Adrenal gland (tissue), 12 donors: ENCODE measurements around the gene IL18R1. TPM values are rescaled to one million over a fixed set of nuclear protein-coding genes. Genes with fewer than 3 reads are reported as not detected.

ENCODE experiments used
- DNase-seq, 7 donors: peaks; one replicate each; pipeline ENCODE4 v3.0.0-alpha.2; 2019 to 2020
- H3K27ac ChIP-seq, 5 donors: fragments of 200-600 bp; sonication (generic) in 4 of 5; 1 replicate in 3 of 5; 2 replicates in 2 of 5; pipeline versions ENCODE4 v1.5.1 to v1.8.0; 2016 to 2020; ENCODE audit warnings: mild to moderate bottlenecking in 1 of 5
- H3K27me3 ChIP-seq: fragments of 200-600 bp; 2 replicates; pipeline ENCODE4 v1.8.0; 2021
- H3K36me3 ChIP-seq, 2 donors: fragments of 200-600 bp; replicated peaks in 1 of 2; 1 replicate in 1 of 2; 2 replicates in 1 of 2; pipeline versions ENCODE4 v1.5.1 to v1.8.0; 2018 to 2022
- H3K4me1 ChIP-seq, 2 donors: fragments of 200-600 bp; replicated peaks in 1 of 2; 1 replicate in 1 of 2; 2 replicates in 1 of 2; pipeline versions ENCODE4 v1.5.1 to v1.8.0; 2018 to 2021
- H3K4me3 ChIP-seq, 4 donors: fragments of 200-600 bp; sonication (generic) in 3 of 4; one replicate each; pipeline ENCODE4 v1.5.1; 2016 to 2018
- H3K9me3 ChIP-seq, 3 donors: fragments of 200-600 bp; sonication (generic) in 1 of 3; replicated peaks in 1 of 3; 1 replicate in 2 of 3; 2 replicates in 1 of 3; pipeline versions ENCODE4 v1.5.1 to v1.8.0; 2016 to 2021
- POLR2A ChIP-seq, 2 donors: fragments of 450-650 bp; IDR thresholded peaks; one replicate each; pipeline ENCODE4 v1.6.1; 2017; ENCODE audit warnings: antibody characterized with exemption in 2 of 2, mild to moderate bottlenecking in 2 of 2, moderate library complexity in 1 of 2
- WGBS, 4 donors: extraction: QIAGEN DNeasy Blood & Tissue Kit in 2 of 4; methylation state at CpG; one replicate each; pipeline versions ENCODE4 v1.1.5 to v1.1.7; 2013 to 2017; 5-methylcytosine and 5-hydroxymethylcytosine counted together
- intact Hi-C, 2 donors: fragments of 100-400 bp; cut with DNase I; formaldehyde crosslinking; loops; one replicate each; pipeline versions ENCODE4 v1.14.1 to v1.15.0; 2022 to 2023
- polyA plus RNA-seq, 3 donors: library from polyadenylated mRNA; stranded (reverse); fragments of 200-250 nt in 2 of 3; fragments of 350-450 nt in 1 of 3; fragmentation: Illumina TruSeq in 1 of 3; extraction: RNeasy Lipid Tissue Mini Kit (QIAGEN cat#74804) in 1 of 3; gene quantifications; one replicate each; pipeline ENCODE4 v1.2.3, GENCODE V29; 2013 to 2014
- total RNA-seq, 9 donors: library from RNA; depleted of rRNA in 4 of 9; stranded (reverse); fragments of >200 nt in 4 of 9; fragments of 120-200 nt in 1 of 9; fragmentation: NEBNext Ultra II Directional in 1 of 9; extraction: Animal tissue kit (Norgen Biotek cat#: 25700) in 1 of 9; gene quantifications; one replicate each; pipeline versions ENCODE4 v1.1.0 to v1.2.4, GENCODE V29; 2013 to 2023
- TF ChIP-seq, protein P1 (sequence below), 6 experiments: fragments of 450-650 bp in 4 of 6; fragments of 200-600 bp in 2 of 6; sonication (generic) in 1 of 6; IDR thresholded peaks; 1 replicate in 5 of 6; 2 replicates in 1 of 6; pipeline versions ENCODE4 v1.5.1 to v1.8.0; 2016 to 2021; ENCODE audit warnings: antibody characterized with exemption in 6 of 6, mild to moderate bottlenecking in 2 of 6, moderate library complexity in 1 of 6
- donor health status: healthy with polysubstance abuse.
- donor health status: Bipolar disorder and iron deficiency.
- donor health status: DM: yes; HTN: yes; CAD: no.
- donor health status: DM: no; HTN: no; CAD: no.
- donor health status: DM: no; HTN: no; CAD: no.
- donor health status: DM: yes; HTN: yes; CAD: no.

The IL18R1 gene
- total and polyA plus RNA-seq, 12 donors: 1.2 to 5.5 (median 3.9) TPM

DNA sequence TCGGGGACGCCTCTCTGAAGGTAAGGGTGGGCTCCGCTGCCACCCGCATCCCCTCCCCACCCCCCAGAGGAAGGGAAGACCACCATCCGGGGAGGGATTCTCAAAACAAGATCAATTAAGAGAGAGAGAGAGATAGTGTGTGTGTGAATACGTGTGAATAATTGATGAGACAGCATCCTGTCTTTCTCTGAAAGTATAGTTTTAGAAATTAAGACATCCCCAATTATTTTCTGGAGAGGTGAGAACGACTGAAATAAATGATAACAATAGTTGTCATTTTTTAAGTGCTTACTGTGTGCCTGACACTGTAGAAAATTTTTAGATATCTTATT is 751 bp downstream of the IL18R1 start:
- intact Hi-C loops: loop anchor here (10.0 kb wide), 2 partner anchors 332 to 472 kb away; no protein-coding TSS in a partner anchor

DNA sequence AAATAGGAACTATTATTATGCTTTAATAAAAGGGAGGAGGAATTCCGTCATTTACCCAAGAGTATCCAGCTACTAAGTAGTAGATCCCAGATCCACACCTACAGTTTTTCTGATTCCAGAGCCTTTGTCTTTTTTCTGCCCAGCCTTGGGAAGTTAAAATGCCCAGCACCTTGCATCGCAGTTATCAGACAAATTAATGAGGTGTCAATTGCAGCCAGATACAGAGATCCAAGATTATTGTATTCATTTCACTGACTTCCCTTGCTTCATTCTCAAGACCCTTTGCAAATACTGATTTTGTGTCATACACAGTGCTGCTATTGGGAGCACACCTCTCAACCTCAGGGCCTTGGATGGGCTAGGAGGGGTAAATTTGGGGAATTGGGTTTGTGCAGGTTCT is 1.1 kb downstream of the IL18R1 start:
- peak overlapping the region in 1 of 4 donors; percentile 88 for H3K4me3 ChIP-seq
- 63 to 85% (median 70%) methylated on average over 2 of the region's 2 CpGs for WGBS, 4 donors

More for the DNA sequence above, 751 bp downstream of the IL18R1 start:
- no peak for DNase-seq
- Histone ChIP-seq H3K27ac (peak overlapping the region in 2 of 5 donors; percentile 29 to 45), H3K4me1 (peaks cover 0 to 4% of the 10 kb centered on the region in 2 donors), H3K27me3 (no peaks in the 10 kb centered on the region), H3K9me3 (no peaks in the 10 kb centered on the region), H3K36me3 (no peaks in the 10 kb centered on the region), H3K4me3 (peak overlapping the region in 2 of 4 donors; percentile 36 to 88)
- TF ChIP-seq, protein P1, sequence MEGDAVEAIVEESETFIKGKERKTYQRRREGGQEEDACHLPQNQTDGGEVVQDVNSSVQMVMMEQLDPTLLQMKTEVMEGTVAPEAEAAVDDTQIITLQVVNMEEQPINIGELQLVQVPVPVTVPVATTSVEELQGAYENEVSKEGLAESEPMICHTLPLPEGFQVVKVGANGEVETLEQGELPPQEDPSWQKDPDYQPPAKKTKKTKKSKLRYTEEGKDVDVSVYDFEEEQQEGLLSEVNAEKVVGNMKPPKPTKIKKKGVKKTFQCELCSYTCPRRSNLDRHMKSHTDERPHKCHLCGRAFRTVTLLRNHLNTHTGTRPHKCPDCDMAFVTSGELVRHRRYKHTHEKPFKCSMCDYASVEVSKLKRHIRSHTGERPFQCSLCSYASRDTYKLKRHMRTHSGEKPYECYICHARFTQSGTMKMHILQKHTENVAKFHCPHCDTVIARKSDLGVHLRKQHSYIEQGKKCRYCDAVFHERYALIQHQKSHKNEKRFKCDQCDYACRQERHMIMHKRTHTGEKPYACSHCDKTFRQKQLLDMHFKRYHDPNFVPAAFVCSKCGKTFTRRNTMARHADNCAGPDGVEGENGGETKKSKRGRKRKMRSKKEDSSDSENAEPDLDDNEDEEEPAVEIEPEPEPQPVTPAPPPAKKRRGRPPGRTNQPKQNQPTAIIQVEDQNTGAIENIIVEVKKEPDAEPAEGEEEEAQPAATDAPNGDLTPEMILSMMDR (IDR thresholded peaks at IDR 0.05): no peak
- TF ChIP-seq POLR2A (IDR thresholded peaks at IDR 0.05): no peak
- 22 to 27% (median 24%) methylated on average over 7 of the region's 7 CpGs for WGBS, 4 donors

DNA sequence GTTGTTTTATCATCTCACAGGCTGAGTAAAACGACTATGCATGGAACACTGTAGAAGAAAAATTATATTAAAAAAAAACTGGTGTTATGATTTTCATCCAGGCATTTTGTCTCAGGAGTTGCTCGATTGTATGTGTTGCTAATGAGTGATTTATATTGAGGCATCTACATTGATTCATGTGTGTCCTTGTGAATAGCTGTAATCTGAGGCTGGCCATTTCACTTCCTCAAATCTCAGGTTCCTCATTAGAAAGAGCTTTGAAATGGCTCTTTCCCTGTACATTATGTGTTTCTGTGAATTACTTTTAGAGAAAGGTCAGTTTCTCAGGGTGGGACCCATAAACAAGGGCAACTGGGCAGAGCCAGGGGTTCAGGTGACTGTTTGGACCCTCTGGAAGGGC is 2.3 kb downstream of the IL18R1 start:
- no peak for DNase-seq
- intact Hi-C loops: loop anchor here (10.0 kb wide), 2 partner anchors 333 to 473 kb away; no protein-coding TSS in a partner anchor
- 37 to 50% (median 43%) methylated on average over 2 of the region's 2 CpGs for WGBS, 4 donors

More for the DNA sequence above, 1.1 kb downstream of the IL18R1 start:
- H3K27me3 ChIP-seq: no peaks in the 10 kb centered on the region
- H3K9me3 ChIP-seq: no peaks in the 10 kb centered on the region
- peaks cover 0 to 4% of the 10 kb centered on the region in 2 donors for H3K4me1 ChIP-seq
- no peaks in the 10 kb centered on the region for H3K36me3 ChIP-seq
- no peak for TF ChIP-seq POLR2A (IDR thresholded peaks at IDR 0.05)
- TF ChIP-seq, protein P1 (IDR thresholded peaks at IDR 0.05): no peak
- peak overlapping the region in 1 of 5 donors; percentile 24 for H3K27ac ChIP-seq
- no peak for DNase-seq
- intact Hi-C loops: loop anchor here (10.0 kb wide), 2 partner anchors 332 to 472 kb away; no protein-coding TSS in a partner anchor

DNA sequence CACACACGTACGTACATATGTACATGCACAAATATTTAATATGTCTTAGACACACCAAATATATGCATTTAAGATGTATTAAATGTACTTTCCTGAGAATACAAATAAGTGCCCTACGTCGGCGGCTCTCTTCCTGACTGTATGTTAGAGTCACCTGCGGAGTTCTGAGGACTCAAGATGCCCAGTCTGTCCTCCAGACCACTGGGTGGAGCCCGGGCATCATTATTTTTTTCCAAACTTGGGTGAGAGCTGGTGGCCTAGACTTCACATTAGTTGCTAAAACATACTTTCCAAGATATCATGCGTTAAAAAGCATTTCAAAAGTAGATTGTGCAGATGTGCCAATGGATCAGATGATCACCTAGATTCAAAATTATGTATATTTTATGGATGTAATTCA is 2.9 kb downstream of the IL18R1 start:
- TF ChIP-seq, protein P1 (IDR thresholded peaks at IDR 0.05): no peak
- WGBS, 4 donors: 91 to 93% (median 92%) methylated on average over 8 of the region's 8 CpGs

More for the DNA sequence above, 2.3 kb downstream of the IL18R1 start:
- Histone ChIP-seq H3K27ac (no peak overlapping the region), H3K4me3 (no peak overlapping the region), H3K9me3 (no peaks in the 10 kb centered on the region), H3K27me3 (no peaks in the 10 kb centered on the region), H3K4me1 (peaks cover 0 to 4% of the 10 kb centered on the region in 2 donors), H3K36me3 (no peaks in the 10 kb centered on the region)
- TF ChIP-seq, protein P1 (IDR thresholded peaks at IDR 0.05): no peak
- TF ChIP-seq POLR2A (IDR thresholded peaks at IDR 0.05): no peak

More for the DNA sequence above, 2.9 kb downstream of the IL18R1 start:
- intact Hi-C loops: loop anchor here (10.0 kb wide), 2 partner anchors 334 to 474 kb away; no protein-coding TSS in a partner anchor
- Histone ChIP-seq H3K27ac (no peak overlapping the region), H3K9me3 (no peaks in the 10 kb centered on the region), H3K4me3 (no peak overlapping the region), H3K27me3 (no peaks in the 10 kb centered on the region), H3K36me3 (no peaks in the 10 kb centered on the region), H3K4me1 (peaks cover 0 to 4% of the 10 kb centered on the region in 2 donors)
- DNase-seq: no peak
